Fibroblast of the conjunctiva (primary cell): ENCODE data around the gene TRPM2.
"Not testable (repeated sequence)": the region's sequence is repeated elsewhere in the genome, so short reads cannot be mapped to it uniquely, and the experiment has no call there.

Experiments
- DNase-seq: peaks from one replicate; pipeline ENCODE4 v3.0.0-alpha.2; 2010; ENCODE audit warnings: low read depth

The TRPM2 gene

DNA sequence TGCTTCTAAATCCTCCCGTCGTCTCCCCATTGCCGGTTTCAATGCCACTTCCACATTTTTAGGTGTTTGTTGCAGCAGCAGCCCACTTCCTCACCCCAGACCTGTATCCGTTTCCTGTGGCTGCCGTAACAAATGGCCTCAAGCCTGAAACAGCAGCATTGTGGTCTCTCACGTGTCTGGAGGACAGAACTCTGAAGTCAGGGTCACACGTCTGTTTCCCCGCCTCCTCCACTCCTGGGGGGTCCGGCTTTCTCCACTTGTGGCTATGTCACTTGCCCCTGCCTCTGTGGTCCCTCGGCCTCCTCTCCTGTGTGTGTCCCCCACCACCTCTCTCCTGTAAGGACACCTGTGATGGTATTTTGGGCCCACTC is 21.8 kb downstream of the TRPM2 start:
- no peak for DNase-seq

DNA sequence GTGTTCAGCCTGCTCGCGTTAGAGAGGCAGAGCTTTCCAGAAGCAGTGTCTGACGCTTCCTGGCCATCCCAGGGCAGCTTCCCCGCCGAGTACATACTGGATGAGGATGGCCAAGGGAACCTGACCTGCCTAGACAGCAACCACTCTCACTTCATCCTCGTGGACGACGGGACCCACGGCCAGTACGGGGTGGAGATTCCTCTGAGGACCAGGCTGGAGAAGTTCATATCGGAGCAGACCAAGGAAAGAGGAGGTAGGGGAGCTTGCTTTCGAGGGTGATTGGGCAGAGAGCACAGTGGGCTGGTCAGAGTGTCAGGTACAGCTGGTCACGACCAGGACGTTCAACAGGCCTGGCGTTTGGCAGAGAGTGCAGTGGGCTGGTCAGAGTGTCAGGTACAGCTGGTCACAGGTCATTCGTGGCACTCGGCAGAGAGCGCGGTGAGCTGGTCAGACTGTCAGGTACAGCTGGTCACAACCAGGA is 22.4 kb downstream of the TRPM2 start:
- DNase-seq, result no peak

DNA sequence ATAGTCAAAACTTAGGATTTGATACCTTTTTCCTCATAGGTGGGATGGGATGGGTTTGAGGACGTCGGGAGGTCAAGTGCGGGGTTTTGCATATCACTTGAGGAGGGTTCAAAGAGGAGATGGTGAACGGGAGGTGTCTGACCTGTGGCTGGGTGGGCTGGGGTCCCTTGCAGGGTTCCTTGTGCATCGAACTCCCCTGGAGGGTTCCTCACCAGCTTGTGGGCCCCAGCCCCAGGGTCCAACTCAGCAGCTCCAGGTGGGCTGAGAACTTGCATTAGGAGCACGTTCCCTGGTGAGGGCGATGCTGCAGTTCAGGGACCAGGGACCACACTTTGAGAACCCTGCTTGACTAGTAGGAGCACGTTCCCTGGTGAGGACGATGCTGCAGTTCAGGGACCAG is 23.2 kb downstream of the TRPM2 start:
- DNase-seq, result no peak

DNA sequence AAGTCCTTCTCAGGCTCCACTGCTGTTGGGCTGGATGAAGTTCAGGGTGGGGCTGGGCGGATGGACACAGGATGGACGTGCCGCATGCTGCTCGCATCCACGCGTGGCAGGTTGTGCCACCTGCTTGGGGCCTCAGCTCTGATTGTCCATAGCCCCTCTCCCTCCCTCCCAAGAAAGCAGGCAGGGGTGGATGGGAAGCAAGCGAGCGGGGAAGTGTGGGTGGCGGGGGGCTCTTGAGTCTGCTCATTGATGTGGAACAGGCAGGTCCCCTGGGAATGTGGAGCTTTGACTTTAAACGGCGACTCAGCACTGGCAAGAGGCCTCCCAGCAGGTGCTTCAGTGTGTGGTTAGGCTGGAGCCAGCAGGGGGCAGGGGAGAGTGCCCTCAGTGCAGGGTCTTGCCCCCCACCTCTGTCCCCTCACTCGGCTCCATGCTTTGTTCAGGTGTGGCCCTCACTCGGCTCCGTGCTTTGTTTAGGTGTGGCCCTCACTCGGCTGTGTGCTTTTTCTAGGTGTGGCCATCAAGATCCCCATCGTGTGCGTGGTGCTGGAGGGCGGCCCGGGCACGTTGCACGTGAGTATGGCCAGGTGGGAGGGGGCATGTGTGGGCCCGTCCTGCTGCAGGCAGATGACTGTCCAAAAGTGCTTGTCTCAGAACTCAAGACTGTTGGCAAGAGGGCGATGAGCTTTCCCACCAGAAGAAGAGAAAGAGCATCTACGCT is 23.9 kb downstream of the TRPM2 start:
- DNase-seq, result no peak

DNA sequence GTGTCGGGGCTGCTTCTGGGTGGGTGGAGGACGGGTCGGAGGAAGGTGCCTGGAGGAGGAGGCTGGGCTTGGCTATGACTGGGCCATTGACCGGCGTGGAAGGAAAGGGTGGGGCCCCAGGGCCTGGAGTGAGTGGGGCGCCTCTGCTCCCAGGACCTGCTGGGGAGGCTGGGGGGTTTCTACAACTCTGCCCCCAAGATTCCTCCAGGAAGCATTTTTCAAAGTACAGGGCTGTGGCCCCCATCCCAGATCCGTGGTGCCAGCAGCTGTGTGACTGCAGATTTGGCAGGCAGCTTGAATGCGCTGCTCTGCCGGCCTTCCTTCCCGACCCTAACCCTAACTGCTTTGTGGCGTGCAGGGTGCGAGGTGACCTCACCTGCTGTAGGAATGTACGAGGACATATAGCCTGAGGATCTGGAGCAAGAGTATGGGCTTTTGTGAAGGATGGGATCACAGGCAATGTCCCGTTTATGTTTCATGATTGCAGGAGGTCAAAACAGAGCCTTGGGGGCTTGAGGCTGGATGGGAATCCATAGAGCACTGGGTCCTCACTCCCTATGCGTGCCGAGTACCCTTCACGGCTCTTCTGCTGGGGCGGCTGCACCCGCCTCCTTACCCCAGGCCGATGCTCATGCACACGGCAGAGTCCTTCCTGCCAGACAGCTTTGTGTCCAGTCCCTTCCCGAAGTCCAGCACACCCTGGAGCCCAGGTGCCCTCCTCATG is 24.7 kb downstream of the TRPM2 start:
- DNase-seq, result no peak

DNA sequence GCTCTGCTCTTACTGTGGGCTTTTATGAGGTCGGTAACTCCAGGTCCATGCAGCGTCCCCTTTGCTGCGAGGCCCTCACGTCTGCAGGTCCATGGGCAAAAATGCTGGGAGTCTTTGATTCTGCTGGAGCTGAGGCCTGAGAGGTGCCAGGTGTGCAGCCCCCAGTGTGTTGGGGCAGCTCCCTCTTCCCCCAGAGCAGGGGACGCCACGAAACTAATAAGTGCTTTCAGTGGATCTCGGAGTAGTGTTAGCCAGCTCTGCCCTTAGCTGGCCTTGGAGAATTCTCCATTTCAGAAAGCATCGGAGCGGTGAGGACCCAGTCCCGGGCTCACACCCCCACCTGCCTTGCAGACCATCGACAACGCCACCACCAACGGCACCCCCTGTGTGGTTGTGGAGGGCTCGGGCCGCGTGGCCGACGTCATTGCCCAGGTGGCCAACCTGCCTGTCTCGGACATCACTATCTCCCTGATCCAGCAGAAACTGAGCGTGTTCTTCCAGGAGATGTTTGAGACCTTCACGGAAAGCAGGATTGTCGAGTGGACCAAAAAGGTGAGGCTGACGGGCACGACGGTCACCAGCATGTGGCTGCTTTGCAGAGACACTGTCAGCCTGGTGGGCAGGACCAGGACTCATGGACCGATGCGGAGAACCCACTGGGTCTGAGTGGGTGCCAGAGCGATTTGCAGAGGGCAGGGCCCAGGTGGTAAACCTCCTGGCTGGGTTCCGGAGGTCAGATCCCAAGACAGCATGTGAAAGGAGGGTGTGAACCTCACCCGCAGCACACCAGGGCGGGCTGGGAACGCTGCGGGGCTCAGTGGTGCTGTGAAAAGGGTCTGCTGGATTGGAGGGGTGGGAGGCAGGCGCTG is 25.5 kb downstream of the TRPM2 start:
- no peak for DNase-seq

DNA sequence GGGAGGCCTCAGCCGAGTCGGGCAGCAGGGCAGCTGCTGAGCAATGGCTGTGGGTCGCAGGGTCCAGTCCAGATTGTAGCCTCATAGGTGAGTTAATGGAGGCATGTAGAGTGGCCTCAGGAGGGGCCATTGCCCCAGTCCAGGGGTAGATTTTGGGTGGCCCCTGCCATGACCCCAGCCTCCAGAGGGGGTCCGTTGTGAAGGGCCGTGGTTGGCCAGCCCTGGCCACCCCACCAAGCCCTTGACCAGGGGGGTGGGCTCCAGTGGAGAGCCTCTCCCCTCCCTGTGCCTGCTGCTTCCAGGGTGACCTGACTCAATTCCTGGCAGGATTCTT is 26.1 kb downstream of the TRPM2 start:
- no peak for DNase-seq

DNA sequence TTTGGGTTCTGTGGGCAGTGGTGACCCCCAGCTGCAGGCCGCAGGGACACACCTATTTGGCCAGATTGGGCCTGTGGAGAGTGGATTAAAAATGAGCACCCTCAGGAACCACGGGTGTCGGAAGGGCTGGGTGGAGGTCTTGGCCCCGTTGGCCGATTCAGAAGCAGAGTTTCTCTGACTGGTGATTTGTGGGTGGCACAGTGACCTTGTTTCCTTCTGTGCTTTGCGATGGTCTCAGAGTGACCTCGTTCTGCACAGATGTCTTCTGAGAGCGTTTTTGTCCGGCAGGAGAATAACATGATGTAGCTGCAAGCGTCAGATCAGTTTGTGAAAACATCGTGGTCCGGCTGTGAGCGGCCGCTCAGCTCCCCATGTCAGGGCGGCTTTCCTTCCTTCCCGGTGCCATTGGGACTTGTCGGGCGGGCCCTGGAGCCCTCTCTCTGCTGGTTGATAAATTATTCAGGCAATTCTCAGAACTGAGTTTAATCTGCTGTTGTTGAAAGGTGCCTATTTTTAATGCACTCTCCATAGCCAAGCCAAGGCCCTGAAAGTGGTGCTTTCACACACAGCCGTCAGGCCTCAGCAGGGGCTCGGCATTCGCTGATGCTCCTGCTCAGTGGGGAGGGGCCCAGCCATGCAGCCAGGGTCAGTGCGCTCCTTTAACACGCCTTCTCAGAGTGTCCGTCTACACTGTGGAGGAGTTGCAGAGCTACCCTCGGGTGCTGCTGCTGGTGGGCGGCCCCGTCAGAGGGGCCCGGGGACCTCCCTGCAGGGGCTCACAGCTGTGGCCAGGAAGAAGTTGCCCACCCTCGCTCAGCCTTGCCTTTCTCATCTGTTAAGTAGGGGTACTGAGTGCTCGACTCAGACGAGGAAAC is 26.8 kb downstream of the TRPM2 start:
- DNase-seq, result no peak

DNA sequence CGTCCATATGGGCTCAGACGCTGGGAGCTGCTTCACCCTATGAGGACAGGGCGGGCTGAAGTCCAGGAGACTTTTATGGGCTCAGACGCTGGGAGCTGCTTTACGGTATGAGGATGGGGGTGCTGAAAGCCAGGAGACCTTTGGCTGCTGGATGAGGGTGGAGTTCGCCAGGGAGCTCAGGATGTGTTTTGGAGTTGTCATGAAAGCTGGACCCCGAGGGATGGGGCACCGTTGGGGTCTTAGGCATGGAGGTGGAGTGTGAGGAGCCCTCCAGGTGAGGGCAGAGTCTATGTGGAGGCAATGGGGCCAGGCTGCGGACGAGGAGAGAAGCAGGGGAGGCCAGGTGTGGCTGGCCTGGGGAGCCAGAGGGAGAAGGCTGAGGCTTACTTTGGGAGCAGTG is 27.5 kb downstream of the TRPM2 start:
- no peak for DNase-seq

DNA sequence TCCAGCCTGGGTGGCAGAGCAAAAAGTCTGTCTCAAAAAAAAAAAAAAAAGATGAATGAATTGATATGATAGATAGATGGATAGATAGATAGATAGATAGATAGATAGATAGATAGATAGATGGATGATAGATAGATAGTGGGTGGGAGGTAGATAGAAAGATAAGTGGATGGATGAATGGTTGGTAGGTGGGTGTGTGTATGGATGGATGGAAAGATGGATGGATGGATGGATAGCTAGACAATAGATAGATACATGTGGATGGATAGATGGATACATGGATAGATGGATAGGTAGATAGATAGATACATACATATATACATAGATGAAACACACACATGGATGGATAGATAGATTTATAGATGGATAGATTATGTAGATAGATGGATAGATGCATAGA is 28.5 kb downstream of the TRPM2 start:
- no peak for DNase-seq

DNA sequence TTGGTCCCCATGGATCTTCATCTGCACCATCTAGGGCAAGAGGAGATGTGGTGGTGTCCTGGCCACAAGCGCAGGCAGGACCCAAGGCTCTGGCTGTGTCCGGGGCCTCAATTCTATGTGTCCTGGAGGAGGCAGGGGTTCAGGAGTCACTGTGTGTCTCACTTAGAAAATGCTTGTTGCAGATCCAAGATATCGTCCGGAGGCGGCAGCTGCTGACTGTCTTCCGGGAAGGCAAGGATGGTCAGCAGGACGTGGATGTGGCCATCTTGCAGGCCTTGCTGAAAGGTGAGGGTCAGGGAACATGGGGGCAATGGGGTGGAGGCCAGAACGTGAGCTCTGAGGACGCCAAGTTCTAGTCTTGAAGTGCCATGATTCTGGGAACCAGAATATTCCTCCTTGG is 29.1 kb downstream of the TRPM2 start:
- no peak for DNase-seq

DNA sequence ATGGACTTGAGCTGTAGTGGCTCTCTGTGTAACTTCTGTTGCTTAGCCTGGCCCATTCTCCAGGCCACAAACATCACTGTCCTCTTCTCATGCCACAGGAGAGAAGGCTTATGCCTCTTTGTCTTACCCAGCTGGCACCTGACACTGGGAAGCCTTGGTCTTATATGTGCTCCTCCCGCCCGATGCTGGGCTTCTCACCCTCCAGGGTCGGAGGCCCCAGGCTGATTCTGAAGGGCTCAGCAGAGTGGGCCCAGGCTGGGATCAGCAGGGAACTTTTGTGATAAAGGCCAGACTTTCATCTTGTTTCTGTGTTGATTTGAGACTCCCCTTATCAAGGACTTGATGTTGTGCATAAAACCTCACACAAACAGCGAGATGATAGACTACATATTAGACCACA is 29.8 kb downstream of the TRPM2 start:
- no peak for DNase-seq

DNA sequence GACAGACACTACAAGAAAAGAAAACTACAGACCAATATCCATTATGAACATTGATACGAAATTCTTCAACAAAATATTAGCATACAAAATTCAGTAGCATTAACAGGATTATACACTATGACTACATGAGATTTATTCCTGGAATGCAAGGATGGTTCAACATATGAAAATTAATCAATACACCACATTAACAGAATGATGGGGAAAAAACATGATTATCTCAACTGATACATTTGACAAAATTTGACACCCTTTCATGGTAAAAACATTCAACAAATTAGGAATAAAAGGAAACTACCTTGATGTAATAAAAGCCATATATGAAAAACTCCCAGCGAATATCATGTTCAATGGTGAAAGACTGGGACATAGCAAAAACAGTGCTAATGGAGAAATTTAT is 31.5 kb downstream of the TRPM2 start:
- no peak for DNase-seq

DNA sequence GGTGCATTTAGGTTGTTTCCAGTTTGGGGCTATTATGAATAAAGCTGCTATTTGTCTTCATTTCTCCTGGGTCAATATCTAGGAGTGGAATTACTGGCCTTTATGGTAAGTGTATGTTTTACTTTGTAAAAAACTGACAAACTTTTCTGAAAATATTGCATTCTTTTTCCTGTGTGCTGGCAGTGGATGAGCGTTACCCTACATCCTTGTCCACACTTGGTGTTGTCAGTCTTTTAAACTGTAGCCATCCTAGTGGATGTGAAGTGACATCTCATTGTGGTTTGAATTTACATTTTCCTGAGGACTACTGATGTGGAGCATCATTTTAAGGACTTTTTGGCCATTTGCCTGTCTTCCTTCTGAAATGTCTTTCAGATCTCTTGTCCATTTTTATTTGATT is 35.9 kb downstream of the TRPM2 start:
- DNase-seq, result no peak

DNA sequence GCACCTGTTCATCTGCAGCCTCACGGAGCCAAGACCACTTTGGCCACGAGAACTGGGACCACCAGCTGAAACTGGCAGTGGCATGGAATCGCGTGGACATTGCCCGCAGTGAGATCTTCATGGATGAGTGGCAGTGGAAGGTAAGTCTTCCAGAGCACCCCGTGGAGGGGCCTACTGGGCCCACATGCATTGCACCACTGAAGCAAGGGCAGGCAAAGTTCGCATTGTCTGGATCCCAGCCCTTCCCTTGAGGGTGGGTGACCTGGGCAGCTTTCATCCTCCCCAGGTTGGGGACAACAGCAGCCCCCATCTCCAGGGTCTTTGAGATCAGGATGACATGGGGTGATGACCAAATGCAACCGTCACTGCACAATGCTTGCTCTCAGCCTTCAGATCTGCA is 37.5 kb downstream of the TRPM2 start:
- no peak for DNase-seq

DNA sequence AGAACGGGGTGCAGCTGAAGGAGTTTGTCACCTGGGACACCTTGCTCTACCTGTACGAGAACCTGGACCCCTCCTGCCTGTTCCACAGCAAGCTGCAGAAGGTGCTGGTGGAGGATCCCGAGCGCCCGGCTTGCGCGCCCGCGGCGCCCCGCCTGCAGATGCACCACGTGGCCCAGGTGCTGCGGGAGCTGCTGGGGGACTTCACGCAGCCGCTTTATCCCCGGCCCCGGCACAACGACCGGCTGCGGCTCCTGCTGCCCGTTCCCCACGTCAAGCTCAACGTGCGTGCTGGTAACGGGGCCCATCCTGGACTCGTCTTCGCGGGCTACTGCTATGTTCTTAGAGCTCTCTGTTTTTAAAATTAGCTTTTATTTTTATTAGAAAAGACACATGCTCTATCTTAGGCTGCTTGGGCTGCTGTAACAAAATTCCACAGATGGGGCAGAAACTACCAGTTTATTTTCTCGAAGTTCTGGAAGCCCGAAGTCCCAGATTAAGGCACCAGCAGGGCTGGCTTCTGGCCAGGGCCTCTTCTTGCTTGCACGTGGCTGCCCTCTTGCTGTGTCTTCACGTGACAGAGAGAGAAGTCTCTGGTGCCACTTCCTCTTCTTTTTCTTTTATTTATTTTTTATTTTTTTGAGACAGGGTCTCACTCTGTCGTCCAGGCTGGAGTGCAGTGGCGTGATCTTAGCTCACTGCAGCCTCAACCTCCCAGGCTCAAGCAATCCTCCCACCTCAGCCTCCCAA is 38.1 kb downstream of the TRPM2 start:
- no peak for DNase-seq

DNA sequence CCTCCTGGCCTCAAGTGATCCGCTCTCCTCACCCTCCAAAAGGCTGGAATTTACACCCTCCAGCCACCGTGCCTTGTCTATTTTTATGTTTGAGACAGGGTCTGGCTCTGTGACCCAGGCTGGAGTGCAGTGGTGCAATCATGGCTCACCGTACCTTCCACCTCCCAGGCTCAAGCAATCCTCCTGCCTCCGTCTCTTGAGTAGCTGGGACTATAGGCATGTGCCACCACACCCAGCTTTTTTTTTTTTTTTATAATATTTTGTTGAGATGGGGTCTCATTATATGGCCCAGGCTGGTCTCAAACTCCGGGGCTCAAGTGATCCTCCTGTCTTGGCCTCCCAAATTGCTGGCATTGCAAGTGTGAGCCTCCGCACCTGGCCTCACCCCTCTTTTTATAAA is 38.8 kb downstream of the TRPM2 start:
- no peak for DNase-seq

DNA sequence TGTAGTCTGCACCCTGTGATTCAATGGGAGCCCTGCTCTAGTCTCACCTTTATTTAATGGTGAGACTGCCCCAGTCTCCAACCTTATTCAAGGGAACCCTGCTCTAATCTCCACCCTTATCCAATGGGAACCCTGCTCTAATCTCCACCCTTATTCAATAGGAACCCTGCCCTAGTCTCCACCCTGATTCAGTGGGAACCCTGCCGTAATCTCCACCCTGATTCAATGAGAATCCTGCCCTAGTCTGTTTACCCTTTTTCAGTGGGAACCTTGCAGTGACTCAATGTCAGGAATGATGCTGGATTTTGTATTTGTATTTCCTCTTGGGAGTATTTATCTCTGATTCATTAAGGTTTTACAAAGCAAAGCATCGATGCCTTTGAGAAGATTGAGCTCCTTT is 39.5 kb downstream of the TRPM2 start:
- DNase-seq, result no peak

DNA sequence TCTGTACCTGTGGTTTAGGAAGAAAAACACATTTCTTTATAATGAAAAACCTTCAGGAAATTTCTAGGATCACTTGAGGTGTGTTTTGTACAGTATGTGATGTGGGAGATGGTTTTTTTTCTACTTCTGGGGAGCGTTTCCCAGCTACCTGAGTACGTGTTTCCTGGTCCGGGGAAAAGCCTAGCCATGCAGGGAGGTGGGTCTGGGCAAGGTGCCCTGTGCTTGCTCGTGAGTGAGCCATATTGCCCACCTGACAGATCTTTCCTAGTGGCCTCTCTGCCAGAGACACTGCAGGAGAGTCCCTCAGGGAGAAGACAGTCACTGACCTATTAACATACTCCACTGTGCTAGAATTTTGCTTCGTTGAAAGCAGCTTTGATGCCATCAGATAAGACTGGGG is 41.3 kb downstream of the TRPM2 start:
- DNase-seq, result no peak

DNA sequence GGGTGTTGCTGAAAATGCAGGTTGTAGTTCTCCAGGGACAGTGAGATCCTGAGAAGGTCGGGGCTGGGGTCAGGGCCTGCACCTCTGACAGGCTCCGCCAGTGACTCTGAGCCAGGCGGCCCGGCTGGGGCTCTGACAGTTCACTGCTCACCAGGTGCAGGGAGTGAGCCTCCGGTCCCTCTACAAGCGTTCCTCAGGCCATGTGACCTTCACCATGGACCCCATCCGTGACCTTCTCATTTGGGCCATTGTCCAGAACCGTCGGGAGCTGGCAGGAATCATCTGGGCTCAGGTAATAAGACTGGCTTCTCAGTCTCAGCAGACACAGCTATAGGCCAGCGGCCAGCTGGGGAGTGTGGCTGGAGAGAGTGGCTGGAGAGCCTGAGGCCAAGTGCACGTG is 41.8 kb downstream of the TRPM2 start:
- DNase-seq, result no peak

DNA sequence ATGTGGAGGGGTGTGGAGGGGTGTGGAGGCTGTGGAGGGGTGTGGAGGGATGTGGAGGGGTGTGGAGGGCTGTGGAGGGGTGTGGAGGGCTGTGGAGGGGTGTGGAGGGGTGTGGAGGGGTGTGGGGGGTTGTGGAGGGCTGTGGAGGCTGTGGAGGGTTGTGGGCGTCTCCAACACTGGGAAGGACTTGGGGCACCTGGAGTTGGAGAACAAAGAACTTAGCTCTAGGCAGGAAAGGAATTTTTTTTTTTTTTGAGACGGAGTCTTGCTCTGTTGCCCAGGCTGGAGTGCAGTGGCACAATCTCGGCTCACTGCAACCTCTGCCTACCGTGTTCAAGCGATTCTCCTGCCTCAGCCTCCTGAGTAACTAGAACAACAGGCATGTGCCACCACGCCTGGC is 43.4 kb downstream of the TRPM2 start:
- DNase-seq, result not testable (repeated sequence)
